MCF 10A (cell line): ENCODE measurements around the gene IBA57. TPM values are rescaled to one million over a fixed set of nuclear protein-coding genes. Genes with fewer than 3 reads are reported as not detected.
A peak's percentile ranks its signal among the peaks of the same experiment; 100 is the strongest.

Source experiments
- BruUV-seq: library from RNA; stranded (reverse); fragments of 400-500 nt; replicated peaks from 2 replicates; lab custom pipeline; 2021; lab: Mats Ljungman, UMichigan
- CTCF ChIA-PET: fragments of 300-600 bp; sonication (Branson Sonifier 250); formaldehyde crosslinking; extraction: SDS; loops from one replicate; lab custom pipeline; 2021; ENCODE audit warnings: antibody characterized with exemption, inconsistent platforms; lab: Yijun Ruan, JAX
- POLR2A ChIA-PET: fragments of 300-600, 350-650 bp; sonication (Branson Sonifier 250); formaldehyde crosslinking; extraction: SDS; loops from one replicate; lab custom pipeline; 2020; ENCODE audit warnings: antibody characterized with exemption, inconsistent platforms; lab: Yijun Ruan, JAX
- DNase-seq: peaks from one replicate; pipeline ENCODE4 v3.0.0-alpha.2; 2018; ENCODE audit not compliant: unreplicated experiment
- H3K27ac Mint-ChIP-seq: one replicate; pipeline ENCODE4 v1.8.0; 2022; ENCODE audit warnings: mild to moderate bottlenecking, low read depth, mixed read lengths; ENCODE audit not compliant: unreplicated experiment
- H3K27me3 Mint-ChIP-seq: one replicate; pipeline ENCODE4 v1.8.0; 2022; ENCODE audit warnings: mixed read lengths; ENCODE audit not compliant: insufficient read depth, unreplicated experiment
- H3K36me3 Mint-ChIP-seq: one replicate; pipeline ENCODE4 v1.8.0; 2022; ENCODE audit warnings: mild to moderate bottlenecking, moderate library complexity, mixed read lengths; ENCODE audit not compliant: insufficient read depth, unreplicated experiment
- H3K4me1 Mint-ChIP-seq: one replicate; pipeline ENCODE4 v1.8.0; 2022; ENCODE audit warnings: mixed read lengths; ENCODE audit not compliant: insufficient read depth, unreplicated experiment
- H3K4me3 Mint-ChIP-seq: one replicate; pipeline ENCODE4 v1.8.0; 2022; ENCODE audit warnings: mild to moderate bottlenecking, moderate library complexity, mixed read lengths; ENCODE audit not compliant: unreplicated experiment
- H3K9me3 Mint-ChIP-seq: one replicate; pipeline ENCODE4 v1.8.0; 2022; ENCODE audit warnings: mixed read lengths; ENCODE audit not compliant: unreplicated experiment
- intact Hi-C: fragments of 100-400 bp; cut with micrococcal nuclease; formaldehyde crosslinking; loops from 2 replicates; pipeline ENCODE4 v1.14.1; 2022
- total RNA-seq: library from RNA; stranded (reverse); gene quantifications from 2 replicates; pipeline ENCODE4 v1.2.3, GENCODE V29; 2022
- TF ChIP-seq, protein P1 (sequence below): fragments of 200-600 bp; IDR thresholded peaks from one replicate; pipeline ENCODE4 v1.8.0; 2022; ENCODE audit warnings: antibody characterized with exemption, mild to moderate bottlenecking; ENCODE audit not compliant: unreplicated experiment

Gene IBA57
- total RNA-seq, 1 experiment from 2014 or later, result 16.5 TPM

DNA sequence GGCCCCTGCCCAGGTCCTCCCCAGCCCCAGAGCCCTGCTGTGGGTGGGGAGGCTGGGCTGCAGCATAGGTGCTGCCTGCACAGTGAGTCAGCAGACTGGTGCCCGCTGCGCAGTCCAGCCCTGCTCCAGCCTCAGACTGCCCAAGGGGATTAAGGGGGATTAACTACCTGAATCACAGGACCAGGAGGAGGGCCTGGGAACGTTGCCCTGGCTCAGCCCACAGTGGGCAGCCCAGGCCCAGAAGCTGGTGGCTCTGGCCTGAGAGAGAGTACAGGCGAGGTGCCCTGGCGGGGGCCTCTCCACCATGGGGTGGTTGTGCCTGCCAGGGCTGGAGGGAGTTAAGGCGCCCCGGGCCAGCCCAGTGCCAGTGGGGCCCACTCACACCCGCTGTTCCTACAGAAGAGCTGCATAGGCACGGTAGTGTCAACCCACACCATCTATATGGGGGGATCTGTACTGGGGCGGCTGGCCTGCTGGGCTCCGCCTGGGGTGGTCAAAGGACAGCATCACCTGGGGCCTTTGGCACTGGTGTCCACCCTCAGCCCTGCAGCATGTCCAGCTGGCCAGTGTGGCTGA lies 44.6 kb downstream of the IBA57 start:
- BruUV-seq, result no TSS peak
- Mint-ChIP-seq H3K27me3 (no peaks in the 10 kb centered on the region), H3K4me3 (no peak overlapping the region), H3K9me3 (no peaks in the 10 kb centered on the region), H3K4me1 (peaks cover 8% of the 10 kb centered on the region), H3K27ac (no peak overlapping the region), H3K36me3 (no peaks in the 10 kb centered on the region)
- POLR2A ChIA-PET, result interaction anchor here (0.9 to 1.0 kb wide), 2 partner anchors 245 to 247 kb away, joined by 3 to 4 read pairs; a partner anchor contains a TSS
- TF ChIP-seq, protein P1, sequence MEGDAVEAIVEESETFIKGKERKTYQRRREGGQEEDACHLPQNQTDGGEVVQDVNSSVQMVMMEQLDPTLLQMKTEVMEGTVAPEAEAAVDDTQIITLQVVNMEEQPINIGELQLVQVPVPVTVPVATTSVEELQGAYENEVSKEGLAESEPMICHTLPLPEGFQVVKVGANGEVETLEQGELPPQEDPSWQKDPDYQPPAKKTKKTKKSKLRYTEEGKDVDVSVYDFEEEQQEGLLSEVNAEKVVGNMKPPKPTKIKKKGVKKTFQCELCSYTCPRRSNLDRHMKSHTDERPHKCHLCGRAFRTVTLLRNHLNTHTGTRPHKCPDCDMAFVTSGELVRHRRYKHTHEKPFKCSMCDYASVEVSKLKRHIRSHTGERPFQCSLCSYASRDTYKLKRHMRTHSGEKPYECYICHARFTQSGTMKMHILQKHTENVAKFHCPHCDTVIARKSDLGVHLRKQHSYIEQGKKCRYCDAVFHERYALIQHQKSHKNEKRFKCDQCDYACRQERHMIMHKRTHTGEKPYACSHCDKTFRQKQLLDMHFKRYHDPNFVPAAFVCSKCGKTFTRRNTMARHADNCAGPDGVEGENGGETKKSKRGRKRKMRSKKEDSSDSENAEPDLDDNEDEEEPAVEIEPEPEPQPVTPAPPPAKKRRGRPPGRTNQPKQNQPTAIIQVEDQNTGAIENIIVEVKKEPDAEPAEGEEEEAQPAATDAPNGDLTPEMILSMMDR, result no peak
- CTCF ChIA-PET, result interaction anchor here (0.6 to 2.7 kb wide), 5 partner anchors 80 to 440 kb away, joined by 3 to 12 read pairs (median 3); no protein-coding TSS in a partner anchor
- intact Hi-C loops, result loop anchor here (5.0 kb wide), 2 partner anchors 167 to 197 kb away; partner anchors contain the start of gene TRIM11
- DNase-seq, result peak; percentile 95

- H3K9me3 Mint-ChIP-seq, result no peaks in the 10 kb centered on the region
- no TSS peak for BruUV-seq
- ChIA-PET CTCF (interaction anchor here (0.6 to 2.7 kb wide), 6 partner anchors 80 to 441 kb away, joined by 3 to 12 read pairs (median 4); no protein-coding TSS in a partner anchor), POLR2A (interaction anchor here (0.9 to 1.0 kb wide), 2 partner anchors 244 to 247 kb away, joined by 3 to 4 read pairs; a partner anchor contains a TSS)
- H3K36me3 Mint-ChIP-seq, result no peaks in the 10 kb centered on the region
- H3K4me3 Mint-ChIP-seq, result peak overlapping the region; percentile 34
- no peak for DNase-seq
- TF ChIP-seq, protein P1, result no peak
- H3K27me3 Mint-ChIP-seq, result no peaks in the 10 kb centered on the region
- H3K4me1 Mint-ChIP-seq, result peaks cover 8% of the 10 kb centered on the region
- H3K27ac Mint-ChIP-seq, result no peak overlapping the region
- intact Hi-C loops, result loop anchor here (5.0 kb wide), 2 partner anchors 166 to 196 kb away; partner anchors contain the start of gene TRIM11
Measured at GRCh38 chr1:228210712-228211530, 45.3 kb downstream of the IBA57 start.

DNA sequence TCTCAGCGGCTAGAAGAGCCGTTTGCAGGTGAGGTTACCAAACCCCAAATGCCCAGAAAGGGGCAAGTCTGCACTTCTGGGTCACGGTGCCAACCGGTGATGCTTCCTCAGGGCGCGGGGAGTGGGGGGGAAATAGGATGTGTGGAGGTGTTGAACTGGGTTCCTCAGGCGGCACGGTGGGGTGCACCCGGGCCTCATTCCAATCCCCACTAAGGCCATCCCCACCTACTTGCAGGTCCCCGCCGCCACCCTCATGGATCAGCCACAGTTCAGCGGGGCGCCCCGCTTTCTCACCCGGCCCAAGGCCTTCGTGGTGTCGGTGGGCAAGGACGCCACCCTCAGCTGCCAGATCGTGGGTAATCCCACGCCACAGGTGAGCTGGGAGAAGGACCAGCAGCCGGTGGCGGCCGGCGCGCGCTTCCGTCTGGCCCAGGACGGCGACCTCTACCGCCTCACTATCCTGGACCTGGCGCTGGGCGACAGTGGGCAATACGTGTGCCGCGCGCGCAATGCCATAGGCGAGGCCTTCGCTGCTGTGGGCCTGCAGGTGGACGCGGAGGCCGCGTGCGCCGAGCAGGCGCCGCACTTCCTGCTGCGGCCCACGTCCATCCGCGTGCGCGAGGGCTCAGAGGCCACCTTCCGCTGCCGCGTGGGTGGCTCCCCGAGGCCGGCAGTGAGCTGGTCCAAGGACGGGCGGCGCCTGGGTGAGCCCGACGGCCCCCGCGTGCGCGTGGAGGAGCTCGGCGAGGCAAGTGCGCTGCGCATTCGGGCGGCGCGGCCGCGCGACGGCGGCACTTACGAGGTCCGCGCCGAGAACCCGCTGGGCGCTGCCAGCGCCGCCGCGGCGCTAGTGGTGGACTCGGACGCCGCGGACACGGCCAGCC lies 46.2 kb downstream of the IBA57 start:
- ChIA-PET CTCF (interaction anchor here (0.6 to 2.7 kb wide), 8 partner anchors 16 to 304 kb away, joined by 3 to 12 read pairs (median 4); partner anchors contain the start of gene IBA57), POLR2A (interaction anchor here (0.7 to 2.6 kb wide), 2 partner anchors 47 to 245 kb away, joined by 5 to 25 read pairs; a partner anchor contains a TSS)
- Mint-ChIP-seq H3K4me1 (peaks cover 8% of the 10 kb centered on the region), H3K27me3 (no peaks in the 10 kb centered on the region), H3K27ac (no peak overlapping the region), H3K4me3 (peak overlapping the region; percentile 34), H3K36me3 (no peaks in the 10 kb centered on the region), H3K9me3 (no peaks in the 10 kb centered on the region)
- BruUV-seq, result no TSS peak
- DNase-seq, result no peak
- intact Hi-C loops, result loop anchor here (5.0 kb wide), 2 partner anchors 166 to 196 kb away; partner anchors contain the start of gene TRIM11
- TF ChIP-seq, protein P1, result no peak
